ENCODE results near the gene ARID1B.

- no peak for TF ChIP-seq CTCF (IDR thresholded peaks at IDR 0.05; ENCODE audit: poor library complexity)
- no peak for TF ChIP-seq EZH2 (IDR thresholded peaks at IDR 0.05; ENCODE audit: borderline replicate concordance)
These were observed 467.6 kb downstream of the ARID1B start for GRCh38 chr6:157244780-157245179.
